K562 (cell line): ENCODE measurements around the gene CNTN4. TPM values are rescaled to one million over a fixed set of nuclear protein-coding genes. Genes with fewer than 3 reads are reported as not detected.

Experiments used
- ATAC-seq: fragments of 200-7000 bp; cut with Tn5 transposase; 3 replicates; pipeline ENCODE4 v1.9.1; 2020; ENCODE audit warnings: moderate library complexity
- BruUV-seq: library from RNA; stranded (reverse); fragments of 400-500 nt; replicated peaks from 2 replicates; lab custom pipeline; 2021; lab: Mats Ljungman, UMichigan
- CTCF ChIA-PET: fragments of 300-600 bp; formaldehyde crosslinking; extraction: SDS; loops from one replicate; lab custom pipeline; 2021; ENCODE audit warnings: low intra/inter-chr PET ratio; lab: Yijun Ruan, JAX
- POLR2A ChIA-PET: fragments of 300-600, 350-650 bp; sonication (Branson Sonifier 250); formaldehyde crosslinking; extraction: SDS; loops from one replicate; lab custom pipeline; 2021; ENCODE audit warnings: antibody characterized with exemption, inconsistent platforms; lab: Yijun Ruan, JAX
- DNase-seq, 4 experiments: peaks; one replicate each; pipeline versions ENCODE4 v3.0.0 to v3.0.0-alpha.2; 2011 to 2018; ENCODE audit warnings: low spot score in 3 of 4, mixed read lengths in 3 of 4; ENCODE audit errors: extremely low read depth in 1 of 4
- FAIRE-seq: peaks from 2 replicates; lab custom pipeline; 2011; peaks lifted over from hg19 to GRCh38; lab: Jason Lieb, UNC
- H2AFZ ChIP-seq: 2 replicates; pipeline ENCODE4 v1.6.0; 2011; ENCODE audit warnings: low read depth, low read length, control low read depth, inconsistent platforms
- H3K27ac ChIP-seq: fragments of 200-600 bp; 3 replicates; pipeline ENCODE4 v1.8.0; 2011; ENCODE audit warnings: low read depth, mild to moderate bottlenecking, control low read depth, inconsistent platforms, low read length, moderate library complexity, mixed read lengths; ENCODE audit errors: extremely low read depth
- H3K27me3 ChIP-seq, 2 experiments: fragments of 300-600 bp in 1 of 2; 2 replicates in 1 of 2; 3 replicates in 1 of 2; pipeline versions ENCODE4 v1.6.0 to v1.8.0; 2011; ENCODE audit warnings: inconsistent platforms in 2 of 2, low read length in 2 of 2, mild to moderate bottlenecking in 1 of 2, mixed read lengths in 1 of 2, moderate library complexity in 1 of 2; ENCODE audit not compliant: control insufficient read depth in 2 of 2, insufficient read depth in 2 of 2
- H3K36me3 ChIP-seq: fragments of 300-600 bp; 3 replicates; pipeline ENCODE4 v1.8.0; 2011; ENCODE audit warnings: mild to moderate bottlenecking, low read length, inconsistent platforms; ENCODE audit not compliant: control insufficient read depth, insufficient read depth
- H3K4me1 ChIP-seq, 2 experiments: fragments of 200-600 bp in 1 of 2; replicated peaks in 1 of 2; 2 replicates in 1 of 2; 3 replicates in 1 of 2; pipeline versions ENCODE4 v1.5.1 to v1.8.0; 2011; ENCODE audit warnings: inconsistent platforms in 2 of 2, low read length in 2 of 2, mild to moderate bottlenecking in 1 of 2, mixed read lengths in 1 of 2, moderate library complexity in 1 of 2; ENCODE audit not compliant: control insufficient read depth in 2 of 2, insufficient read depth in 2 of 2
- H3K4me2 ChIP-seq: 2 replicates; pipeline ENCODE4 v1.6.1; 2011; ENCODE audit warnings: low read length, control low read depth, inconsistent platforms, mixed read lengths; ENCODE audit not compliant: insufficient read depth
- H3K4me3 ChIP-seq: fragments of 200-600 bp; sonication (generic), shearing (Covaris generic); 2 replicates; pipeline ENCODE4 v1.5.1; 2016; ENCODE audit warnings: control low read depth, inconsistent platforms
- H3K79me2 ChIP-seq: fragments of 200-600 bp; 3 replicates; pipeline ENCODE4 v1.8.0; 2011; ENCODE audit warnings: low read length, inconsistent platforms; ENCODE audit not compliant: control insufficient read depth, insufficient read depth
- H3K9ac ChIP-seq, 2 experiments: 2 replicates each; pipeline versions ENCODE4 v1.6.0 to v1.6.1; 2011; ENCODE audit warnings: low read depth in 2 of 2, low read length in 2 of 2, control low read depth in 1 of 2, inconsistent platforms in 1 of 2, mild to moderate bottlenecking in 1 of 2, mixed read lengths in 1 of 2; ENCODE audit not compliant: insufficient read depth in 1 of 2
- H3K9me1 ChIP-seq: one replicate; pipeline ENCODE4 v1.6.0; 2011; ENCODE audit warnings: inconsistent platforms, mild to moderate bottlenecking, low read length, moderate library complexity; ENCODE audit not compliant: control insufficient read depth, insufficient read depth
- H3K9me3 ChIP-seq: replicated peaks from 2 replicates; pipeline ENCODE4 v1.5.1; 2011; ENCODE audit warnings: low read depth, low read length, inconsistent platforms; ENCODE audit not compliant: control insufficient read depth, insufficient read depth
- H4K20me1 ChIP-seq: replicated peaks from 2 replicates; pipeline ENCODE4 v1.6.1; 2011; ENCODE audit warnings: low read length, inconsistent platforms, mixed read lengths; ENCODE audit not compliant: control insufficient read depth, insufficient read depth
- BRCA1 ChIP-seq, 2 experiments: fragments of 450-650 bp in 1 of 2; sonication (generic) in 1 of 2; formaldehyde crosslinking in 1 of 2; IDR thresholded peaks; 2 replicates each; pipeline versions ENCODE4 v1.5.0 to v1.6.1; 2017 to 2020; ENCODE audit warnings: mild to moderate bottlenecking in 1 of 2, missing genetic modification reagents in 1 of 2
- CEBPB ChIP-seq: fragments of 450-650 bp; IDR thresholded peaks from 2 replicates; pipeline ENCODE4 v1.6.1; 2016; ENCODE audit warnings: missing genetic modification characterization, missing compliant biosample characterization
- HMG20B ChIP-seq: fragments of 250-450 bp; sonication (Bioruptor Pico); IDR thresholded peaks from 2 replicates; pipeline ENCODE4 v1.5.0; 2021; ENCODE audit warnings: mild to moderate bottlenecking
- MCM3 ChIP-seq: fragments of 450-650 bp; IDR thresholded peaks from 2 replicates; pipeline ENCODE4 v1.6.1; 2016
- MEIS2 ChIP-seq: fragments of 450-650 bp; IDR thresholded peaks from 2 replicates; pipeline ENCODE4 v1.6.1; 2014; ENCODE audit warnings: mild to moderate bottlenecking; ENCODE audit not compliant: partially characterized antibody
- NONO ChIP-seq, 2 experiments: fragments of 200-400 bp in 1 of 2; fragments of 450-650 bp in 1 of 2; formaldehyde crosslinking in 1 of 2; IDR thresholded peaks; 2 replicates each; pipeline ENCODE4 v1.6.1; 2017; ENCODE audit warnings: low read depth in 2 of 2, mild to moderate bottlenecking in 2 of 2, moderate library complexity in 2 of 2, low read length in 1 of 2
- PCBP1 ChIP-seq: fragments of 200-400 bp; formaldehyde crosslinking; IDR thresholded peaks from 2 replicates; pipeline ENCODE4 v1.6.1; 2018; ENCODE audit warnings: mild to moderate bottlenecking, low read depth, low read length; ENCODE audit not compliant: poor library complexity, severe bottlenecking
- PHB ChIP-seq: fragments of 250-450 bp; sonication (Bioruptor Pico); IDR thresholded peaks from 2 replicates; pipeline ENCODE4 v1.5.0; 2021
- WHSC1 ChIP-seq: IDR thresholded peaks from one replicate; pipeline ENCODE4 v1.6.1; 2012; ENCODE audit warnings: low read length, control low read depth, inconsistent platforms
- ZC3H4 ChIP-seq: sonication (generic); formaldehyde crosslinking; IDR thresholded peaks from 2 replicates; pipeline ENCODE4 v1.9.0; 2021; ENCODE audit warnings: missing genetic modification reagents, borderline replicate concordance
- ZC3H8 ChIP-seq: fragments of 450-650 bp; IDR thresholded peaks from 2 replicates; pipeline ENCODE4 v1.6.1; 2017
- ZNF282 ChIP-seq: sonication (generic); formaldehyde crosslinking; IDR thresholded peaks from 2 replicates; pipeline ENCODE4 v1.8.1; 2023; ENCODE audit warnings: missing genetic modification reagents
- in situ Hi-C: fragments of 300-500 bp; cut with MboI; formaldehyde crosslinking; loops from 4 replicates; pipeline ENCODE4 v1.15.0; 2018; ENCODE audit warnings: inconsistent platforms, mixed read lengths
- intact Hi-C: fragments of 100-400 bp; cut with micrococcal nuclease; formaldehyde crosslinking; loops from 2 replicates; pipeline ENCODE4 v1.14.2; 2022
- polyA plus RNA-seq, 8 experiments: library from polyadenylated mRNA; depleted of rRNA in 4 of 8; stranded (reverse) in 5 of 8; unstranded in 3 of 8; fragments of >200 nt; fragmentation: Nextera tagmentation in 2 of 8; fragmentation: Illumina TruSeq in 1 of 8; extraction: Ambion mirVana in 2 of 8; extraction: Trizol in 1 of 8; gene quantifications; 2 replicates each; pipeline versions ENCODE4 v1.2.1 to v1.2.3, GENCODE V29; 2011 to 2014; ENCODE audit warnings: inconsistent platforms in 1 of 8, missing spikeins in 1 of 8
- total RNA-seq, 7 experiments: library from RNA; depleted of rRNA in 6 of 7; stranded (reverse); fragments of >200 nt in 6 of 7; fragmentation: Illumina TruSeq in 2 of 7; extraction: Trizol in 2 of 7; gene quantifications; 2 replicates each; pipeline versions ENCODE4 v1.2.1 to v1.2.3, GENCODE V29; 2011 to 2021; ENCODE audit warnings: low replicate concordance in 1 of 7
- TF ChIP-seq, protein P1 (sequence below), 2 experiments: IDR thresholded peaks; 2 replicates each; pipeline ENCODE4 v1.6.1; 2012; ENCODE audit warnings: improper control_type of control experiment in 2 of 2, low read depth in 2 of 2, low read length in 2 of 2, borderline replicate concordance in 1 of 2
- TF ChIP-seq, protein P2 (sequence below): fragments of 250-450 bp; sonication (Bioruptor Pico); IDR thresholded peaks from 2 replicates; pipeline ENCODE4 v1.4.0; 2020; ENCODE audit warnings: mild to moderate bottlenecking

The CNTN4 gene
- total and polyA plus RNA-seq, 9 of the 15 experiments (the other 6 are each of a cell fraction or from before 2014, with no cell fraction given): not detected

DNA sequence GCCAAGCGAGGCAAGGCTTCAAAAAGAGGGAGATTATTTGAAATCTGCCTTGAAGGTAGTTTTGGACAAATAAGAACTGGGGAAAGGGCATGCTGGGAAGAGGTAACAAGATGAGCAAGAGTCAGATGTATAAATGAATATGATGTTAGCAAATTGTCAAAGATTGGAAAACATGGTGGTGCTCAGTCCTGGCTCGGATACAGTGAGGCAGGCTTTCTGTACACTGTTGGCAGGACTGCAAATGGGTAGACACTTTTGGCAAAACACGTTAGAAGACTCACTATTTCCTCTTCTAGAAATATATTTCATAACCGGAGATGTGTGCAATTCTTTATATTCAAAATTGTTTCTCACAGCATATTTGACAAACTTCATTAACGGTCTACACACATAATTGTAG lies 581.6 kb downstream of the CNTN4 start (continued):
- no peak for TF ChIP-seq MEIS2
- no peak for TF ChIP-seq BRCA1 (IDR thresholded peaks at IDR 0.05)
- no peak for TF ChIP-seq BRCA1 (CRISPR knock-in tag; IDR thresholded peaks at IDR 0.05)
- TF ChIP-seq WHSC1: no peak
- TF ChIP-seq ZC3H8: no peak

DNA sequence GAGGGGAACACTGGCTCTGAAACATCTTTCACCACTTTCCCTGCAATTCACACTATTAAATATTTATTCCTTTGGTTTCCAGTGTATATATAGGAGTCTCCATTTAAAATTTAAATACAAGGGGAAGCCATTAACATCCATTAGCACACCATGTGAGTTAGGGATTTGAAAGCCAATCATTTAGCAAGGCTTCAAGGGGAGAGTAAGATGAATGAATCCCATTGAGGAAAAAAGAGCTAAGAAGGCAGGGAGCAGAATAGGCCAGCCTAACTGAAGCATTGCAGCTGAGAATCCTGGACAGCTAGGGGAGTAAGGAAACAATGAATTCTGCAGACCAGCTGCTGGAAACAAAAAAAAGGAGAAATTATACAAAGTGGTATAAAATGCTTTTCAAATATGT lies 585.4 kb downstream of the CNTN4 start:
- no TSS peak for BruUV-seq
- Histone ChIP-seq H3K9me1 (no peaks in the 10 kb centered on the region), H3K36me3 (no peaks in the 10 kb centered on the region), H3K27me3 (no peaks in the 10 kb centered on the region), H3K79me2 (no peaks in the 10 kb centered on the region), H3K9me3 (no peaks in the 10 kb centered on the region; the same call in 1 of the 2 replicates), H3K4me1 (no peaks in the 10 kb centered on the region), H3K4me3 (no peak overlapping the region), H4K20me1 (no peaks in the 10 kb centered on the region), H3K9ac (no peak overlapping the region), H3K4me2 (no peak overlapping the region), H2AFZ (no peak overlapping the region), H3K27ac (no peak overlapping the region)
- ChIA-PET POLR2A (no interaction called here), CTCF (no interaction called here)
- TF ChIP-seq ZNF282 (no peak), PHB (CRISPR knock-in tag) (no peak), MCM3 (no peak), PCBP1 (no peak), ZC3H4 (CRISPR knock-in tag) (no peak), NONO (IDR thresholded peaks at IDR 0.05; ENCODE audit: low read depth in 2 of 2, low read length in 1 of 2) (no peak), CEBPB (tag) (no peak), HMG20B (CRISPR knock-in tag) (no peak)
- TF ChIP-seq, protein P1, sequence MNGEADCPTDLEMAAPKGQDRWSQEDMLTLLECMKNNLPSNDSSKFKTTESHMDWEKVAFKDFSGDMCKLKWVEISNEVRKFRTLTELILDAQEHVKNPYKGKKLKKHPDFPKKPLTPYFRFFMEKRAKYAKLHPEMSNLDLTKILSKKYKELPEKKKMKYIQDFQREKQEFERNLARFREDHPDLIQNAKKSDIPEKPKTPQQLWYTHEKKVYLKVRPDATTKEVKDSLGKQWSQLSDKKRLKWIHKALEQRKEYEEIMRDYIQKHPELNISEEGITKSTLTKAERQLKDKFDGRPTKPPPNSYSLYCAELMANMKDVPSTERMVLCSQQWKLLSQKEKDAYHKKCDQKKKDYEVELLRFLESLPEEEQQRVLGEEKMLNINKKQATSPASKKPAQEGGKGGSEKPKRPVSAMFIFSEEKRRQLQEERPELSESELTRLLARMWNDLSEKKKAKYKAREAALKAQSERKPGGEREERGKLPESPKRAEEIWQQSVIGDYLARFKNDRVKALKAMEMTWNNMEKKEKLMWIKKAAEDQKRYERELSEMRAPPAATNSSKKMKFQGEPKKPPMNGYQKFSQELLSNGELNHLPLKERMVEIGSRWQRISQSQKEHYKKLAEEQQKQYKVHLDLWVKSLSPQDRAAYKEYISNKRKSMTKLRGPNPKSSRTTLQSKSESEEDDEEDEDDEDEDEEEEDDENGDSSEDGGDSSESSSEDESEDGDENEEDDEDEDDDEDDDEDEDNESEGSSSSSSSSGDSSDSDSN (IDR thresholded peaks at IDR 0.05; ENCODE audit: borderline replicate concordance in 1 of 2, low read depth in 2 of 2, low read length in 2 of 2): no peak
- TF ChIP-seq, protein P2, sequence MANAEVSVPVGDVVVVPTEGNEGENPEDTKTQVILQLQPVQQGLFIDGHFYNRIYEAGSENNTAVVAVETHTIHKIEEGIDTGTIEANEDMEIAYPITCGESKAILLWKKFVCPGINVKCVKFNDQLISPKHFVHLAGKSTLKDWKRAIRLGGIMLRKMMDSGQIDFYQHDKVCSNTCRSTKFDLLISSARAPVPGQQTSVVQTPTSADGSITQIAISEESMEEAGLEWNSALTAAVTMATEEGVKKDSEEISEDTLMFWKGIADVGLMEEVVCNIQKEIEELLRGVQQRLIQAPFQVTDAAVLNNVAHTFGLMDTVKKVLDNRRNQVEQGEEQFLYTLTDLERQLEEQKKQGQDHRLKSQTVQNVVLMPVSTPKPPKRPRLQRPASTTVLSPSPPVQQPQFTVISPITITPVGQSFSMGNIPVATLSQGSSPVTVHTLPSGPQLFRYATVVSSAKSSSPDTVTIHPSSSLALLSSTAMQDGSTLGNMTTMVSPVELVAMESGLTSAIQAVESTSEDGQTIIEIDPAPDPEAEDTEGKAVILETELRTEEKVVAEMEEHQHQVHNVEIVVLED (CRISPR knock-in tag): no peak
- ATAC-seq: no peak
- intact Hi-C loops (no loop called here), in situ Hi-C loops (no loop called here)
- no peak for FAIRE-seq
- no peak for DNase-seq
